WERI-Rb-1 (cell line): ENCODE data around the gene NAA20.

Source experiments
- DNase-seq: peaks from one replicate; pipeline ENCODE4 v3.0.0-alpha.2; 2020
- H3K27ac ChIP-seq: fragments of 250-450 bp; sonication (Bioruptor Pico); 2 replicates; pipeline ENCODE4 v1.5.1; 2020; ENCODE audit warnings: mild to moderate bottlenecking, moderate library complexity
- H3K27me3 ChIP-seq: fragments of 250-450 bp; sonication (Bioruptor Pico); 2 replicates; pipeline ENCODE4 v1.5.1; 2021; ENCODE audit warnings: mild to moderate bottlenecking, low read depth, moderate library complexity; ENCODE audit not compliant: insufficient read depth, severe bottlenecking
- H3K36me3 ChIP-seq: fragments of 250-450 bp; sonication (Bioruptor Pico); 2 replicates; pipeline ENCODE4 v1.5.1; 2020; ENCODE audit warnings: mild to moderate bottlenecking, moderate library complexity
- H3K4me3 ChIP-seq: 2 replicates; pipeline ENCODE4 v1.5.1; 2011; ENCODE audit warnings: low read depth, mild to moderate bottlenecking, control low read depth, low read length
- H3K9me3 ChIP-seq: fragments of 250-450 bp; sonication (Bioruptor Pico); 2 replicates; pipeline ENCODE4 v1.5.1; 2021; ENCODE audit warnings: mild to moderate bottlenecking, moderate library complexity; ENCODE audit not compliant: severe bottlenecking
- CTCF ChIP-seq: IDR thresholded peaks from 2 replicates; pipeline ENCODE4 v1.5.1; 2011; ENCODE audit warnings: low read depth, mild to moderate bottlenecking, control low read depth, inconsistent platforms, low read length

NAA20 gene

DNA sequence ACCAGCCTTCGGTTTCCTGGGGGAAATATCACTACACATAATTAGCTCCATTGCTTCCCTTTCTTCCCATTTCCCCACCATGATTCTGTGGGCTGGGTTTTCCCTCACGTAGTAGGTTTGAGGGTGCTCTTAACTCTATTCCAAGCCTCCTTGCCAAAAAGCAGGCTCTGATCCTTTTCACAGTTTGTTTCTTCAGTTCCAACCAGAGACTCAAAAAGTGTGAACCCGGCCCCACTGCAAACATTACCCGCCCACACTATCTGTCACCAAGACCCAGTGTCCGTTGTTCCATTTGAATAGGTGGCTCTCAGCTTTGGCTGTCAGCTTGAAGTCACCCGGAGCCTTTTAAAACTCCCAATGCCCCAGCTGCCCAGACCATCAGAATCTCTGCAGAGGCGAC is 11.8 kb upstream of the NAA20 start:
- no peak overlapping the region for H3K4me3 ChIP-seq
- no peaks in the 10 kb centered on the region for H3K9me3 ChIP-seq
- H3K27ac ChIP-seq = no peak overlapping the region
- TF ChIP-seq CTCF = no peak
- no peaks in the 10 kb centered on the region for H3K27me3 ChIP-seq
- H3K36me3 ChIP-seq = no peaks in the 10 kb centered on the region
- DNase-seq = no peak

DNA sequence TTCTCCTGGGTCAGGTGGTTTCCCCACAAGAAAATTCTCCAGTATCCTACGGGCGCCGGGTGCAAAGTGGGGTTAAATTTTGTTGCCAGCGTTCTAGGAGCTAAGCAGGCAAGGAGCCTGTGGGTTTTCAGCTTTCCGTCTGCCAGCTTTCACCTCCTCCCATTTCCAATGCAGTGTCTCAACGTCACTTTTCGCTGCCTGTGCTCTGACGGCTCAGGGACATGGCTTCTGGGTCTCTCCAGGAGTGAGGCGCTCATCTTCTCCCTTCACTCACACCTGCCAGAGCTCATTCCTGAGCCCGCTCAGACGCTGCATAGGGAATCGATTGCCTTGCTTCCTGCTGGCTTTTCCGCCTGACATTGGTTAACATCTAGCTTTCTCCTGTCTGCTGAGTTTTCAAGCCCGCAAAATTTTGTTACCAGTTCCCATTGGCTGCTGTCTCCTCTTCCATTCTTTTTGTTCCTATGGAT is 7.3 kb upstream of the NAA20 start:
- Histone ChIP-seq H3K27ac (no peak overlapping the region), H3K9me3 (no peaks in the 10 kb centered on the region), H3K36me3 (no peaks in the 10 kb centered on the region), H3K27me3 (no peaks in the 10 kb centered on the region), H3K4me3 (no peak overlapping the region)
- DNase-seq = no peak
- TF ChIP-seq CTCF = no peak

GRCh38 chr20:20010639-20011500 is 6.3 kb upstream of the NAA20 start:
- Histone ChIP-seq H3K36me3 (no peaks in the 10 kb centered on the region), H3K27ac (no peak overlapping the region), H3K9me3 (no peaks in the 10 kb centered on the region), H3K4me3 (no peak overlapping the region), H3K27me3 (no peaks in the 10 kb centered on the region)
- DNase-seq = no peak
- no peak for TF ChIP-seq CTCF

DNA sequence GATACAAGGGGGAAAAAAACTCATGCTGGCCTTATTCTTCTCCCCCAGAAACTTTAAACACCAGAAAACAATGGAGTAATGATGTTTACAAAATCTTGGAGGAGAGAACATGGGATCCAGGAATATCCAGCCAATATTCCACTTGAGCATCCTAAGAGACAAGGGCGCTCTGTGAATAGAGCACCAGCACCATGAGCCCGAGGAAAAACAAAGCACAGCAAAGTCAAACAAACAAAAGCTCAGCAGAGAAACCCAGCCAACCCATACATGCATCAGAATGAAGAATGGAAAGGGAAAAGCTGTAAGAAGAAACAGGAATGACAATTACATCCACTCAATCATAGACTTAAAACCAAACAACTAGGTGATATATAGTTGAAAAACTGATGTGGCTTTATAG is 4.6 kb upstream of the NAA20 start:
- no peaks in the 10 kb centered on the region for H3K9me3 ChIP-seq
- no peaks in the 10 kb centered on the region for H3K27me3 ChIP-seq
- H3K4me3 ChIP-seq = no peak overlapping the region
- no peak overlapping the region for H3K27ac ChIP-seq
- no peak for DNase-seq
- TF ChIP-seq CTCF = no peak
- H3K36me3 ChIP-seq = no peaks in the 10 kb centered on the region; the same call in 1 of the 2 replicates

DNA sequence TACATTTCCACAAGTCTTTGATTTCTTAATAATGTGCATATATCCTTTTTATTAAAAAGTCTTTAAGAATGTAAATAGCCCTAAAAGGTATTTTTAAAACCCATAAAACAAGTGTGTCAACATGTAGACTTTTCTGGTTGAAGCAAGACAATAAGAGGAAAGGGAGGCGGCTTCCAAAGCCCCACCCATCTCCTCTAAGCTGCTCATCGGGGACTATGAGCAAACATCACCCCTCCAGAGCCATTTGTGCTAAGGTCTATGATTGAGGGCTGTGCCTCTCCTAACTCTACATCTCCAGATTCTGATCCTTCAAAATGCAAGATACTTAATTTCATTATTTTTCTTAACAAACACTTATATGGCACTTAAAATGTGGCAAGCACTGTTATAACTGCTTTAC is 2.5 kb upstream of the NAA20 start:
- no peak for TF ChIP-seq CTCF
- H3K27me3 ChIP-seq = no peaks in the 10 kb centered on the region
- peaks cover 10% of the 10 kb centered on the region for H3K36me3 ChIP-seq
- no peaks in the 10 kb centered on the region for H3K9me3 ChIP-seq
- H3K27ac ChIP-seq = no peak overlapping the region
- DNase-seq = no peak
- no peak overlapping the region for H3K4me3 ChIP-seq

DNA sequence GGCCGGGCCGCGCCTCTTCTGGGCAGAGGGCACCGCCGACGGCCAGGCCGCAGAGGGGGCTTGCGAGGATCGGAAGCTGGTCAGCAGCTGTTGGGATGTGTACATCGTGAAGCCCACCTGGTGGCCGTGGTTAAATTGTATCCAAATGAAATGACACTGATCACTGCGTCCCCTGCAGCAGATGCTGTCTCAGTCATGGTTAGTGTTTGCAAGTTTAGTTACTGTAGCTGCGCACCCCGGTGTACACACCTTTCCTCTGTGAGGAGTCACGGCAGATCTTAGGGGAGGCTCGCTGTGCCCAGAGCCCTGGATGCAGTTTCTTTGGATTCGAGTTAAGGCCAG is 653 bp downstream of the NAA20 start:
- Histone ChIP-seq H3K27me3 (no peaks in the 10 kb centered on the region), H3K27ac (peak overlapping the region; percentile 84), H3K36me3 (peaks cover 17% of the 10 kb centered on the region), H3K9me3 (no peaks in the 10 kb centered on the region), H3K4me3 (peak overlapping the region; percentile 96)
- no peak for TF ChIP-seq CTCF
- no peak for DNase-seq
